SW480 (cell line): Measurements from ENCODE around the gene COTL1.

Experiments used
- DNase-seq: peaks from one replicate; pipeline ENCODE4 v3.0.0-alpha.2; 2016; ENCODE audit warnings: low spot score

COTL1 gene

GRCh38 chr16:84596161-84596560, 21.7 kb downstream of the COTL1 start:
- DNase-seq: no peak

GRCh38 chr16:84595052-84595481, 22.8 kb downstream of the COTL1 start:
- DNase-seq: no peak

- DNase-seq: no peak
Observed at GRCh38 chr16:84594725-84595038, 23.2 kb downstream of the COTL1 start.

- DNase-seq: no peak
Observed at GRCh38 chr16:84593825-84594724, 23.8 kb downstream of the COTL1 start.

GRCh38 chr16:84592718-84593117, 25.2 kb downstream of the COTL1 start:
- DNase-seq: no peak

GRCh38 chr16:84589975-84590719, 27.7 kb downstream of the COTL1 start:
- no peak for DNase-seq

- no peak for DNase-seq
Observed at GRCh38 chr16:84588991-84589390, 28.9 kb downstream of the COTL1 start.

- DNase-seq: no peak
Observed at GRCh38 chr16:84585886-84586285, 32.0 kb downstream of the COTL1 start.

GRCh38 chr16:84585467-84585866, 32.4 kb downstream of the COTL1 start:
- DNase-seq: no peak

GRCh38 chr16:84584678-84585077, 33.2 kb downstream of the COTL1 start:
- no peak for DNase-seq

GRCh38 chr16:84583995-84584394, 33.9 kb downstream of the COTL1 start:
- no peak for DNase-seq

GRCh38 chr16:84582958-84583516, 34.8 kb downstream of the COTL1 start:
- peak; percentile 23 for DNase-seq

- no peak for DNase-seq
Observed at GRCh38 chr16:84581158-84581557, 36.7 kb downstream of the COTL1 start.

- DNase-seq: no peak
Observed at GRCh38 chr16:84579936-84580335, 37.9 kb downstream of the COTL1 start.

GRCh38 chr16:84578538-84579126, 39.2 kb downstream of the COTL1 start:
- no peak for DNase-seq

- DNase-seq: no peak
Observed at GRCh38 chr16:84577034-84577803, 40.7 kb downstream of the COTL1 start.

GRCh38 chr16:84575914-84576313, 42.0 kb downstream of the COTL1 start:
- DNase-seq: no peak

GRCh38 chr16:84574191-84574590, 43.7 kb downstream of the COTL1 start:
- no peak for DNase-seq

GRCh38 chr16:84572096-84572495, 45.8 kb downstream of the COTL1 start:
- DNase-seq: no peak

GRCh38 chr16:84571506-84571905, 46.4 kb downstream of the COTL1 start:
- DNase-seq: no peak

- no peak for DNase-seq
Observed at GRCh38 chr16:84570739-84571403, 47.0 kb downstream of the COTL1 start.
